T-cell (primary cell): ENCODE data around the gene ADAM19. TPM values are rescaled to one million over a fixed set of nuclear protein-coding genes. Genes with fewer than 3 reads are reported as not detected.
A peak's percentile ranks its signal among the peaks of the same experiment; 100 is the strongest.

Experiments
- ATAC-seq, 4 experiments: fragments of 200-7000 bp in 3 of 4; fragments of 150-1000 bp in 1 of 4; cut with Tn5 transposase; replicated peaks in 1 of 4; 1 replicate in 3 of 4; 2 replicates in 1 of 4; pipeline ENCODE4 v1.10.0; 2021; ENCODE audit warnings: moderate library complexity in 3 of 4, mild to moderate bottlenecking in 2 of 4, moderate number of reproducible peaks in 1 of 4
- CTCF ChIA-PET, 2 donors: fragments of 300-600 bp; sonication (Branson Sonifier 250); formaldehyde crosslinking; loops; one replicate each; lab custom pipeline; 2022; ENCODE audit warnings: antibody characterized with exemption in 2 of 2; lab: Charles Lee
- POLR2A ChIA-PET, 2 donors: fragments of 300-600 bp; sonication (Branson Sonifier 250); formaldehyde crosslinking; loops; one replicate each; lab custom pipeline; 2022; ENCODE audit warnings: antibody characterized with exemption in 2 of 2; lab: Charles Lee
- DNase-seq, 35 experiments: peaks; one replicate each; pipeline versions ENCODE4 v3.0.0 to v3.0.0-alpha.2; 2013 to 2023
- H3K27ac ChIP-seq: one replicate; pipeline ENCODE4 v1.5.1; 2013; ENCODE audit warnings: low read length
- H3K27me3 ChIP-seq, 2 experiments: replicated peaks in 1 of 2; 1 replicate in 1 of 2; 2 replicates in 1 of 2; pipeline versions ENCODE4 v1.6.1 to v1.7.0; 2013; ENCODE audit warnings: low read length in 1 of 2, mixed read lengths in 1 of 2; ENCODE audit not compliant: control insufficient read depth in 2 of 2, insufficient read depth in 2 of 2; ENCODE audit errors: extremely low read depth in 1 of 2
- H3K36me3 ChIP-seq, 2 donors: 1 replicate in 1 of 2; 2 replicates in 1 of 2; pipeline versions ENCODE4 v1.6.1 to v1.7.0; 2013; ENCODE audit warnings: low read length in 1 of 2; ENCODE audit not compliant: control insufficient read depth in 2 of 2, insufficient read depth in 1 of 2; ENCODE audit errors: extremely low read depth in 1 of 2
- H3K4me1 ChIP-seq, 2 experiments: 1 replicate in 1 of 2; 2 replicates in 1 of 2; pipeline versions ENCODE4 v1.6.1 to v1.7.0; 2013; ENCODE audit warnings: low read length in 2 of 2, mixed read lengths in 1 of 2; ENCODE audit not compliant: insufficient read depth in 2 of 2, control insufficient read depth in 1 of 2; ENCODE audit errors: extremely low read depth in 1 of 2
- H3K4me3 ChIP-seq, 2 donors: 1 replicate in 1 of 2; 2 replicates in 1 of 2; pipeline versions ENCODE4 v1.5.1 to v1.7.0; 2013; ENCODE audit warnings: mild to moderate bottlenecking in 2 of 2, low read length in 1 of 2, moderate library complexity in 1 of 2; ENCODE audit not compliant: control insufficient read depth in 1 of 2; ENCODE audit errors: extremely low read depth in 1 of 2
- H3K9me3 ChIP-seq: 2 replicates; pipeline ENCODE4 v1.7.0; 2013
- H3K27ac Mint-ChIP-seq, 2 donors: one replicate each; pipeline ENCODE4 v1.8.0; 2020 to 2021; ENCODE audit warnings: mild to moderate bottlenecking in 2 of 2, mixed read lengths in 2 of 2
- H3K27me3 Mint-ChIP-seq, 2 donors: one replicate each; pipeline ENCODE4 v1.8.0; 2021 to 2022; ENCODE audit warnings: mixed read lengths in 2 of 2
- H3K36me3 Mint-ChIP-seq: one replicate; pipeline ENCODE4 v1.8.0; 2021; ENCODE audit warnings: mixed read lengths
- H3K4me1 Mint-ChIP-seq, 3 donors: one replicate each; pipeline ENCODE4 v1.8.0; 2020 to 2022; ENCODE audit warnings: mixed read lengths in 3 of 3, mild to moderate bottlenecking in 1 of 3
- H3K4me3 Mint-ChIP-seq, 3 donors: one replicate each; pipeline ENCODE4 v1.8.0; 2020 to 2022; ENCODE audit warnings: mild to moderate bottlenecking in 3 of 3, mixed read lengths in 3 of 3, moderate library complexity in 3 of 3
- H3K9me3 Mint-ChIP-seq, 3 donors: one replicate each; pipeline ENCODE4 v1.8.0; 2020 to 2022; ENCODE audit warnings: mixed read lengths in 3 of 3
- WGBS: methylation state at CpG from one replicate; pipeline ENCODE4 v1.1.5; 2013; ENCODE audit warnings: missing lambda C conversion rate; ENCODE audit not compliant: insufficient coverage; 5-methylcytosine and 5-hydroxymethylcytosine counted together
- total RNA-seq, 35 experiments: library from RNA in 6 of 35; stranded (reverse) in 6 of 35; fragments of 120-200 nt in 1 of 35; gene quantifications; one replicate each; pipeline versions ENCODE4 v1.2.1 to v1.2.4 and lab custom pipeline; 2013 to 2026

The ADAM19 gene
- total RNA-seq, 5 donors from 2014 or later (not counting 1 experiment from before 2014, with no cell fraction given) = 30.7 to 64.1 (median 41.8) TPM

DNA sequence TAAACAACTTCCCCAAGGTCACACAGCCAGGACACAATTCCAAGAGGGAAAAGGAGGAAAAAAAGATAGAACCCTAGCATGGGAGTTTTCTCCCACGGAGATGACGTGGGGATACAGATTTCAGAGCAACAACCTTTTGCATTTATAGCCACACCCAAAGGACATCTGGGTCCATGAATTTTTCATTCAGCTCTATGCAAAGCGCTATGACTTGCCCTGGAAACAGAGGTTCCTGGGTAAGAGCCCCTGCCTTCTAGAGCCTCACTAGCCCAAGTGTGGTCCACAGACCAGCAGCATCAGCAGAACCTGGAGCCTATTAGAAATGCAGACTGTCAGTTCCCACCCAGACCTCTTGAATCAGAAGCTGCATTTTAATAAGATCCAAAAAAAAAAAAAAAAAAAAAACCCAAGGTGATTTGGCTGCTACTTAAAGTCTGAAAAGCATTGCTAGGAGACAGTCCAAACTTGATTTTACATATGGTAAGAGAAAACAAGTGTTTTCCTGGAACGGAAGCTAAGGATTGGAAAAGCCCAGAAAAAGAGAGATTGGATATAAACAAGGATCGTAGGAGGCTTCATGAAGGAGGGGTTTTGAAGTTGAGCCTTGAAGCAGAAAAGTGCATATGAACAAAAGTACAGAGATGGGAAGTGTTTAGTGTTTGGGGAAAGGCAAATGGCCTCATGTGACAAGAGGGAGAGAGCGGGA, 17.6 kb upstream of the ADAM19 start:
- no peaks in the 10 kb centered on the region for H3K9me3 ChIP-seq
- ChIA-PET POLR2A (interaction anchor here in 1 of 2 donors (0.6 kb wide), 1 partner anchor 100 kb away, joined by 5 read pairs; no protein-coding TSS in a partner anchor), CTCF (no interaction called here)
- no peaks in the 10 kb centered on the region for H3K36me3 ChIP-seq
- Mint-ChIP-seq H3K36me3 (no peaks in the 10 kb centered on the region), H3K9me3 (no peaks in the 10 kb centered on the region), H3K27me3 (peaks cover 0 to 3% of the 10 kb centered on the region in 2 donors), H3K4me1 (peaks cover 38 to 64% (median 52%) of the 10 kb centered on the region in 3 donors), H3K4me3 (peak overlapping the region in 2 of 3 donors; percentile 0 to 2), H3K27ac (peak overlapping the region in 1 of 2 donors; percentile 70)
- no peak overlapping the region for H3K27ac ChIP-seq
- whole genome bisulfite sequencing = 87% methylated on average over 3 of the region's 6 CpGs
- DNase-seq (no peak), ATAC-seq (no peak)
- H3K27me3 ChIP-seq = no peaks in the 10 kb centered on the region
- no peak overlapping the region for H3K4me3 ChIP-seq
- peaks cover 14% of the 10 kb centered on the region in 2 experiments for H3K4me1 ChIP-seq

DNA sequence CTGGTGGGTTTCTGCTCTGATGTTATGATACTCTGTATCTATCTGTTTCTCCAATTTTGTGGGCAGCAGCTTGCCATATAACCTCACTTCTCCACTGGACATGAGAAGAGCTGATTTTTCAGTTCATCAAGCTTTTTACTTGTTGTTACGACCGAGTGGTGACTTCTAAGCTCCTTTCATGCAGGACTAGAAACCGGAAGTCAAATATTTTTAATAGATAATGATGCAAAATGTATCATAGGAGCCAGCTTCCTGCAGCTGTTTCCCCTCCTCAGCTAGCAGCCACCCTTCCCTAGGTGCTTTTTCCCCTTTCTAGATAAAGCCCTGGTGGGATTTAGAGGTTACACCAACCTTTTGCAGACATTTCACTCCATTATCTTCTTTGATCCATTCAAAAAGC, 17.0 kb upstream of the ADAM19 start:
- Histone ChIP-seq H3K36me3 (no peaks in the 10 kb centered on the region), H3K27ac (no peak overlapping the region), H3K9me3 (no peaks in the 10 kb centered on the region), H3K4me1 (peaks cover 14% of the 10 kb centered on the region in 2 experiments), H3K27me3 (no peaks in the 10 kb centered on the region), H3K4me3 (no peak overlapping the region)
- ATAC-seq = no peak
- peaks cover 38 to 59% (median 51%) of the 10 kb centered on the region in 3 donors for H3K4me1 Mint-ChIP-seq
- peak overlapping the region; percentile 29 to 70 for H3K27ac Mint-ChIP-seq
- H3K36me3 Mint-ChIP-seq = no peaks in the 10 kb centered on the region
- ChIA-PET CTCF (no interaction called here), POLR2A (no interaction called here)
- peak overlapping the region in 1 of 3 donors; percentile 0 for H3K4me3 Mint-ChIP-seq
- no peak for DNase-seq
- H3K27me3 Mint-ChIP-seq = peaks cover 0 to 3% of the 10 kb centered on the region in 2 donors
- WGBS = no CpG with 5 or more reads among the region's 3 CpGs
- H3K9me3 Mint-ChIP-seq = no peaks in the 10 kb centered on the region

DNA sequence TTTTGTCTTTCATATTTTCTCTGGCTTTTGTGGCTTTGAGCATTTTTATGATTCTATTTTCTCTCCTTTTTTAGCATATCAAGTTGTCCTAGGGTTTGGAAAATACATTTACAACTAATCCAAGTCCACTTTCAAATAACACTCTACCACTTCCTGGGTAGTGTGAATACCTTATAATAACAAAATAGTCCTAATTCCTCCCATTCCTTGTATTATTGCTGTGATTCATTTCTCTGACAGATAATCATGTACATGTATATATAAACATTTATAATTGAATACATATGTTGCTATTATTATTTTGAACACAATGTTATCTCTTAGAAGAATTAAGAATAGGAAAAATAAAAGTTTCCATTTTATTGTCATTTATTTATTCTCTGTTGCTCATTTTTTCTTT, 14.9 kb upstream of the ADAM19 start:
- CTCF ChIA-PET = interaction anchor here in 1 of 2 donors (0.7 kb wide), 1 partner anchor 1469 kb away, joined by 9 read pairs; no protein-coding TSS in a partner anchor
- POLR2A ChIA-PET = interaction anchor here in 1 of 2 donors (0.6 kb wide), 1 partner anchor 493 kb away, joined by 5 read pairs; no protein-coding TSS in a partner anchor

DNA sequence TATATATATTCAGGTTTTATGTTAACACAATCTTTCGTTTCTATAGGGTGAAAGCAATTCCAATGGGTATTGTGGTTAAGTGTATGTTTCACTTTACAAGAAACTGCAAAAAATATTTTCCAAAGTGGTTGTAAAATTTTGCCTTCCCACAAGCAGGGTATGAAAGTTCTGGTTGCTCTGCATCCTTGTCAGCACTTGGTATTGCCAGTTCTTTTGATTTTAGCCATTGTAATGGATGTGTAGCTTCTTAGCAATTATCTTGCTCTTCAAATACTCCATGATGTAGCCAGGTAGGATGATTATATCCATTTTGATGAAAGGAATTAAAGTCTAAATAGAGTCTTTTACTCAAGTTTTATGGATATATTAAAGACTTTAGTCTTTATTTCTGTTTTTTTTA, 9.1 kb upstream of the ADAM19 start:
- Histone ChIP-seq H3K9me3 (no peaks in the 10 kb centered on the region), H3K27me3 (no peaks in the 10 kb centered on the region), H3K4me3 (no peak overlapping the region), H3K36me3 (no peaks in the 10 kb centered on the region), H3K4me1 (no peaks in the 10 kb centered on the region), H3K27ac (no peak overlapping the region)
- H3K27ac Mint-ChIP-seq = no peak overlapping the region
- WGBS = no CpG with 5 or more reads among the region's 1 CpG
- CTCF ChIA-PET = no interaction called here
- no peaks in the 10 kb centered on the region for H3K36me3 Mint-ChIP-seq
- no peak overlapping the region for H3K4me3 Mint-ChIP-seq
- no peaks in the 10 kb centered on the region for H3K9me3 Mint-ChIP-seq
- ATAC-seq = no peak
- no peak for DNase-seq
- H3K27me3 Mint-ChIP-seq = no peaks in the 10 kb centered on the region
- POLR2A ChIA-PET = no interaction called here
- H3K4me1 Mint-ChIP-seq = peaks cover 0 to 18% (median 10%) of the 10 kb centered on the region in 3 donors

More for the DNA sequence above, 14.9 kb upstream of the ADAM19 start:
- Mint-ChIP-seq H3K36me3 (no peaks in the 10 kb centered on the region), H3K27me3 (peaks cover 0 to 3% of the 10 kb centered on the region in 2 donors), H3K4me1 (peaks cover 21 to 38% (median 31%) of the 10 kb centered on the region in 3 donors), H3K27ac (no peak overlapping the region), H3K9me3 (no peaks in the 10 kb centered on the region), H3K4me3 (no peak overlapping the region)
- DNase-seq (no peak), ATAC-seq (no peak)
- no peaks in the 10 kb centered on the region for H3K9me3 ChIP-seq
- H3K27me3 ChIP-seq = no peaks in the 10 kb centered on the region
- H3K27ac ChIP-seq = no peak overlapping the region
- H3K4me3 ChIP-seq = no peak overlapping the region
- H3K4me1 ChIP-seq = peaks cover 4 to 10% of the 10 kb centered on the region in 2 experiments
- H3K36me3 ChIP-seq = no peaks in the 10 kb centered on the region

DNA sequence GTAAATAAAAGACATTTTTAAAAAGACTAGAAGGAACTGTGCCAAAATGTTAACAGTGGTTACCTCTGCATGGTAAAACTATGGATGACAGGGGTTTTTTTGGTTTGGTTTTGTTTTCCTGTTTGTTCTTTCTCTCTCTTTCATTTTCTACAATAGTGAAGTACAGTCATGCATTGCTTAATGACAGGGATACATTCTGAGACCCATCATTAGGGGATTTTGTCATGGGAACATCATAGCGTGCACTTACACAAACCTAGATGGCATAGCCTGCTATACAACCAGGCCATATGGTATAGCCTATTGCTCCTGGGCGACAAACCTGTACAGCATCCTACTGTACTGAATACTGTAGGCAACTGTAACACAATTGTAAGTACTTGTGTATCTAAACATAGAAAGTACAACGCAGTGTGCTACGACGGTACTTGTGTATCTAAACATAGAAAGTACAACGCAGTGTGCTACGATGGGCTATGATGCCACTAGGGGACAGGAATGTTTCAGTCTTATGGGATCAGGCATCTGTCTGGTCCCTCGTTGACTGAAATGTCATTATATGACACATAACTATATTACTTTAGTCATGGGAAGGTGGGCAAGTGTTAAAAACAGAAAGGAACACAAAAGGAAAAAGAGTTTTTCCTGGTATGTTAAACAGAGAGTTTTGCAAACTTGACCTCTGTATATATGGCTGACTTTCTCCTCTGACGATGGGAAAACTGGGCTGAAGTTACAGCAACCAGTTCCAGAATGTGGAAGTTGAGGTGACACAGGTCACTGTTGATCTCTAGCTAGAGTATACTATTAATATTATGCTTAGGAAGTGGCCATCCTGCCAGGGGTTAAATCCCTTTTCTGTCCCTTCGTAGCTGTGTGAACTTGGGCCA, 7.4 kb upstream of the ADAM19 start:
- H3K27ac Mint-ChIP-seq = peak overlapping the region in 1 of 2 donors; percentile 7
- Histone ChIP-seq H3K9me3 (no peaks in the 10 kb centered on the region), H3K27me3 (no peaks in the 10 kb centered on the region), H3K36me3 (no peaks in the 10 kb centered on the region), H3K4me1 (no peaks in the 10 kb centered on the region), H3K4me3 (no peak overlapping the region), H3K27ac (no peak overlapping the region)
- no peak overlapping the region for H3K4me3 Mint-ChIP-seq
- ChIA-PET CTCF (no interaction called here), POLR2A (interaction anchor here in 1 of 2 donors (0.8 kb wide), 1 partner anchor 12 kb away, joined by 3 read pairs; no protein-coding TSS in a partner anchor)
- peaks cover 0 to 31% (median 13%) of the 10 kb centered on the region in 3 donors for H3K4me1 Mint-ChIP-seq
- ATAC-seq (peak in 1 of 4 experiments; percentile 19), DNase-seq (peak in 1 of 35 experiments; percentile 22)
- no peaks in the 10 kb centered on the region for H3K9me3 Mint-ChIP-seq
- 92% methylated on average over 4 of the region's 10 CpGs for WGBS
- H3K36me3 Mint-ChIP-seq = no peaks in the 10 kb centered on the region
- no peaks in the 10 kb centered on the region for H3K27me3 Mint-ChIP-seq

DNA sequence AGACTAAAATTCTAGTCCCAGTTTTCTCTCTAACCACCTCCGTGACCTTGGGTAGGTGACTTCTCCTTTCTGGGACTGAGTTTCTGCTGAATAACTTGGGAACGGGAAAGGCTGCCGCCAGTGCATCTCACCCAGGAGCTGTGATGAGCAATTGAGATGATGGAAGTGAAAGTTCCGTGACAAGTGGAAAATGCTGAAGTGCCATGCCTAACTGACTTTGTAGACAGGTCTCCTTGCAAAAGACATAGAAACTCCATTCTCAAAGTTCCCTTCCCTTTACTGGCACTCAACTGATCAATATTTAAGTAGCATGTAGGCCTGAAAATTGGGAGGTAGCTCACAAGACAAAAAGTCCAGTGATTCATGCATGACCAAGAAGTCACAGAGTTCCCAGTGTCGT, 6.3 kb upstream of the ADAM19 start:
- no peaks in the 10 kb centered on the region for H3K27me3 ChIP-seq
- Mint-ChIP-seq H3K27me3 (no peaks in the 10 kb centered on the region), H3K9me3 (no peaks in the 10 kb centered on the region), H3K4me3 (no peak overlapping the region), H3K4me1 (peaks cover 0 to 35% (median 13%) of the 10 kb centered on the region in 3 donors), H3K27ac (peak overlapping the region in 1 of 2 donors; percentile 13), H3K36me3 (no peaks in the 10 kb centered on the region)
- POLR2A ChIA-PET = no interaction called here
- CTCF ChIA-PET = no interaction called here
- DNase-seq (no peak), ATAC-seq (no peak)
- no peaks in the 10 kb centered on the region for H3K9me3 ChIP-seq
- H3K36me3 ChIP-seq = no peaks in the 10 kb centered on the region
- H3K4me3 ChIP-seq = no peak overlapping the region
- WGBS = 75% methylated on average over 2 of the region's 5 CpGs
- H3K4me1 ChIP-seq = no peaks in the 10 kb centered on the region
- H3K27ac ChIP-seq = no peak overlapping the region
